Panc1 (cell line): Measurements from ENCODE around the gene P2RY14. TPM values are rescaled to one million over a fixed set of nuclear protein-coding genes. Genes with fewer than 3 reads are reported as not detected.

ENCODE experiments used
- ATAC-seq: fragments of 200-7000 bp; cut with Tn5 transposase; 2 replicates; pipeline ENCODE4 v1.9.1; 2020; ENCODE audit warnings: mild to moderate bottlenecking, moderate library complexity
- BruUV-seq: library from RNA; stranded (reverse); fragments of 400-500 nt; replicated peaks from 2 replicates; lab custom pipeline; 2021; lab: Mats Ljungman, UMichigan
- CTCF ChIA-PET: fragments of 300-600 bp; sonication (Branson Sonifier 250); formaldehyde crosslinking; loops from one replicate; lab custom pipeline; 2022; ENCODE audit warnings: antibody characterized with exemption; lab: Charles Lee
- POLR2A ChIA-PET: fragments of 300-600 bp; sonication (Branson Sonifier 250); formaldehyde crosslinking; loops from one replicate; lab custom pipeline; 2022; ENCODE audit warnings: antibody characterized with exemption; lab: Charles Lee
- DNase-seq: peaks from one replicate; pipeline ENCODE4 v3.0.0-alpha.2; 2010; ENCODE audit warnings: low read depth, low spot score
- H3K27ac ChIP-seq: 2 replicates; pipeline ENCODE4 v1.5.1; 2011; ENCODE audit warnings: mild to moderate bottlenecking, low read length, inconsistent platforms
- H3K27me3 ChIP-seq: fragments of 200-500 bp; sonication (Bioruptor generic); 2 replicates; pipeline ENCODE4 v1.6.0; 2014; ENCODE audit warnings: low read length, inconsistent platforms; ENCODE audit not compliant: control insufficient read depth, insufficient read depth
- H3K36me3 ChIP-seq: fragments of 200-500 bp; sonication (Bioruptor generic); 2 replicates; pipeline ENCODE4 v1.5.1; 2014; ENCODE audit warnings: inconsistent platforms, mild to moderate bottlenecking, low read length, moderate library complexity; ENCODE audit not compliant: control insufficient read depth, insufficient read depth
- H3K4me1 ChIP-seq: 2 replicates; pipeline ENCODE4 v1.5.1; 2011; ENCODE audit warnings: inconsistent platforms, mild to moderate bottlenecking, low read length, moderate library complexity; ENCODE audit not compliant: control insufficient read depth, insufficient read depth
- H3K4me3 ChIP-seq, 2 experiments: 2 replicates each; pipeline ENCODE4 v1.5.1; 2011 to 2012; ENCODE audit warnings: low read depth in 2 of 2, low read length in 2 of 2, mild to moderate bottlenecking in 2 of 2, inconsistent platforms in 1 of 2, moderate library complexity in 1 of 2
- H3K9me3 ChIP-seq: fragments of 200-500 bp; sonication (Bioruptor generic); 2 replicates; pipeline ENCODE4 v1.5.1; 2014; ENCODE audit warnings: low read depth, mild to moderate bottlenecking, inconsistent platforms, low read length, moderate library complexity; ENCODE audit not compliant: control insufficient read depth, insufficient read depth
- POLR2AphosphoS5 ChIP-seq: IDR thresholded peaks from 2 replicates; pipeline ENCODE4 v1.6.1; 2012; ENCODE audit warnings: mild to moderate bottlenecking, low read depth, low read length, moderate library complexity
- SIN3A ChIP-seq: IDR thresholded peaks from 2 replicates; pipeline ENCODE4 v1.6.1; 2012; ENCODE audit warnings: low read depth, mild to moderate bottlenecking, low read length, moderate library complexity, borderline replicate concordance; ENCODE audit not compliant: insufficient read depth
- TCF7L2 ChIP-seq: IDR thresholded peaks from 2 replicates; pipeline ENCODE4 v1.6.1; 2011; ENCODE audit warnings: mild to moderate bottlenecking, low read depth, low read length, inconsistent platforms
- in situ Hi-C: cut with HindIII; loops from 2 replicates; pipeline ENCODE4 v1.10.0; 2016; ENCODE audit warnings: low sequenced_read_pairs, low pct_unique_long_range_greater_than_20kb
- intact Hi-C: fragments of 100-400 bp; cut with micrococcal nuclease; formaldehyde crosslinking; loops from one replicate; pipeline ENCODE4 v1.10.0; 2022; ENCODE audit not compliant: unreplicated experiment
- total RNA-seq: library from RNA; stranded (reverse); gene quantifications from one replicate; pipeline ENCODE4 v1.2.1, GENCODE V29; 2021; ENCODE audit not compliant: unreplicated experiment
- TF ChIP-seq, protein P1 (sequence below): fragments of 450-650 bp; IDR thresholded peaks from 2 replicates; pipeline ENCODE4 v1.5.1; 2017; ENCODE audit warnings: mild to moderate bottlenecking
- TF ChIP-seq, protein P2 (sequence below), 2 experiments: IDR thresholded peaks; 2 replicates each; pipeline ENCODE4 v1.6.1; 2011 to 2012; ENCODE audit warnings: low read depth in 2 of 2, control low read depth in 1 of 2, low read length in 1 of 2, mild to moderate bottlenecking in 1 of 2, moderate library complexity in 1 of 2; ENCODE audit not compliant: insufficient read depth in 1 of 2

Gene P2RY14
- total RNA-seq, 1 experiment from 2014 or later = not detected

DNA sequence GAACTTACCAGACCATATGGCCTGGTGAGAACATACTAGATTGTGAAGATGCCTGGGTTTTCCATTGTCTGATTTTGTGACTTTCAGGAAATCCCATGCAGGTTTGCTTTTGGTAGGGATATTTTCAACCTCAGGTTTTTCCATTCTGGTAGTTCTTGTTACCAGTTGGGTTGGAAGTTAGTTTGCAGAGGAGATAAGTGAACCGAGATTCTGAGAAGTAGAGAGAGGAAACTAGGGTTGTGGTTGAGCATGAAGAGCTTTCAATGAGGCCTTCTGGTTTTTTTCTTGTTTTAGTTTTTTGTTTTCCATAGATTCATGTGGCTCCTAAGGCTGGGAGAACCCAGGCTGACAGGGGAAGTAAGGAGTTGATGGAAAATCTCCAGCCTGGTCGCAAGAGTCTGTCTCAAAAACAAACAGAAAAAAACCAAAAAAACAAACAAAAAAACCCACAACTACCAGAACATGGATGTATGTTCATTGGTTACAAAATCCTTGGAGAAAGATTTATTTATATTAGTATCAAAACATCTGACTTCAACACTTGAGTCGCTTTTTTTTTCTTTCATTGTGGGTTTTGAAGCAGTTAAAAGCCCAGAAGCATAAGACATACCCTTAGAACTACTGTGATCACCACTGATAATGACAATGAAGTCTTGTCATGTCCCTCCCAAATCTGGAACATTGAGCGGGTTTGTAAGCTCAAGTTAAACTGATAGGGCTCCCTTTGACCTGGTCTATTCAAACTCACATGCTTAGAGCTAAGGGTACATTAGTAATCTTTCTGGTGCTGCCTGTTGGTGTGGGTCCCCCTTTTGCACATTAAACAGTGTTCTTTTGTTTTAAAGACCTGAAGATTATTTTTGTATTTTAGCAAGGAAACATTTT lies 78.5 kb downstream of the P2RY14 start:
- TF ChIP-seq, protein P1, sequence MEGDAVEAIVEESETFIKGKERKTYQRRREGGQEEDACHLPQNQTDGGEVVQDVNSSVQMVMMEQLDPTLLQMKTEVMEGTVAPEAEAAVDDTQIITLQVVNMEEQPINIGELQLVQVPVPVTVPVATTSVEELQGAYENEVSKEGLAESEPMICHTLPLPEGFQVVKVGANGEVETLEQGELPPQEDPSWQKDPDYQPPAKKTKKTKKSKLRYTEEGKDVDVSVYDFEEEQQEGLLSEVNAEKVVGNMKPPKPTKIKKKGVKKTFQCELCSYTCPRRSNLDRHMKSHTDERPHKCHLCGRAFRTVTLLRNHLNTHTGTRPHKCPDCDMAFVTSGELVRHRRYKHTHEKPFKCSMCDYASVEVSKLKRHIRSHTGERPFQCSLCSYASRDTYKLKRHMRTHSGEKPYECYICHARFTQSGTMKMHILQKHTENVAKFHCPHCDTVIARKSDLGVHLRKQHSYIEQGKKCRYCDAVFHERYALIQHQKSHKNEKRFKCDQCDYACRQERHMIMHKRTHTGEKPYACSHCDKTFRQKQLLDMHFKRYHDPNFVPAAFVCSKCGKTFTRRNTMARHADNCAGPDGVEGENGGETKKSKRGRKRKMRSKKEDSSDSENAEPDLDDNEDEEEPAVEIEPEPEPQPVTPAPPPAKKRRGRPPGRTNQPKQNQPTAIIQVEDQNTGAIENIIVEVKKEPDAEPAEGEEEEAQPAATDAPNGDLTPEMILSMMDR = no peak
- TF ChIP-seq SIN3A (no peak), TCF7L2 (no peak), POLR2AphosphoS5 (no peak)
- TF ChIP-seq, protein P2, sequence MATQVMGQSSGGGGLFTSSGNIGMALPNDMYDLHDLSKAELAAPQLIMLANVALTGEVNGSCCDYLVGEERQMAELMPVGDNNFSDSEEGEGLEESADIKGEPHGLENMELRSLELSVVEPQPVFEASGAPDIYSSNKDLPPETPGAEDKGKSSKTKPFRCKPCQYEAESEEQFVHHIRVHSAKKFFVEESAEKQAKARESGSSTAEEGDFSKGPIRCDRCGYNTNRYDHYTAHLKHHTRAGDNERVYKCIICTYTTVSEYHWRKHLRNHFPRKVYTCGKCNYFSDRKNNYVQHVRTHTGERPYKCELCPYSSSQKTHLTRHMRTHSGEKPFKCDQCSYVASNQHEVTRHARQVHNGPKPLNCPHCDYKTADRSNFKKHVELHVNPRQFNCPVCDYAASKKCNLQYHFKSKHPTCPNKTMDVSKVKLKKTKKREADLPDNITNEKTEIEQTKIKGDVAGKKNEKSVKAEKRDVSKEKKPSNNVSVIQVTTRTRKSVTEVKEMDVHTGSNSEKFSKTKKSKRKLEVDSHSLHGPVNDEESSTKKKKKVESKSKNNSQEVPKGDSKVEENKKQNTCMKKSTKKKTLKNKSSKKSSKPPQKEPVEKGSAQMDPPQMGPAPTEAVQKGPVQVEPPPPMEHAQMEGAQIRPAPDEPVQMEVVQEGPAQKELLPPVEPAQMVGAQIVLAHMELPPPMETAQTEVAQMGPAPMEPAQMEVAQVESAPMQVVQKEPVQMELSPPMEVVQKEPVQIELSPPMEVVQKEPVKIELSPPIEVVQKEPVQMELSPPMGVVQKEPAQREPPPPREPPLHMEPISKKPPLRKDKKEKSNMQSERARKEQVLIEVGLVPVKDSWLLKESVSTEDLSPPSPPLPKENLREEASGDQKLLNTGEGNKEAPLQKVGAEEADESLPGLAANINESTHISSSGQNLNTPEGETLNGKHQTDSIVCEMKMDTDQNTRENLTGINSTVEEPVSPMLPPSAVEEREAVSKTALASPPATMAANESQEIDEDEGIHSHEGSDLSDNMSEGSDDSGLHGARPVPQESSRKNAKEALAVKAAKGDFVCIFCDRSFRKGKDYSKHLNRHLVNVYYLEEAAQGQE (IDR thresholded peaks at IDR 0.05; ENCODE audit: insufficient read depth in 1 of 2, low read depth in 2 of 2, low read length in 1 of 2) = no peak
- Histone ChIP-seq H3K27ac (no peak overlapping the region), H3K4me3 (no peak overlapping the region), H3K36me3 (no peaks in the 10 kb centered on the region), H3K4me1 (no peaks in the 10 kb centered on the region), H3K9me3 (no peaks in the 10 kb centered on the region), H3K27me3 (no peaks in the 10 kb centered on the region)
- no peak for ATAC-seq
- DNase-seq = no peak
- no TSS peak for BruUV-seq
- ChIA-PET CTCF (no interaction called here), POLR2A (no interaction called here)
- in situ Hi-C loops (no loop called here), intact Hi-C loops (no loop called here)

DNA sequence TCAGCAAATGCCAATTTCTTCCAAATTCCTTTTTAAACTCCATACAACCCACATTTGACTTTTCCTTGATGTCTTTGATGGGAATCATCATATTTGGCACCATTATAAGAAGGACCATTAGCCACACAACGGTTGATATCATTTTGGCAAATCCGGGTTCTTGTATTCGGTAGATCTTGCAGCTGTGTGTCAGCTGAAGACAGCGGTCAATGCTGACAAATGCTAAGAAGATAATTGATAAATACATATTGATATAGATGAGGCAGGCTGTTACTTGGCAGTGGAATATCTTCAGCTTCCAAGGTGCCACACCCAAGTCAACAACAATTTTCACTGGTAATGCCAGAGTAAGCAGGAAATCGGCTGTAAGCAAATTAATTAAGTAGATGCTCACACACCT lies 79.5 kb downstream of the P2RY14 start:
- no peak for DNase-seq
- H3K27me3 ChIP-seq = no peaks in the 10 kb centered on the region
- no peaks in the 10 kb centered on the region for H3K4me1 ChIP-seq
- in situ Hi-C loops (no loop called here), intact Hi-C loops (no loop called here)
- TF ChIP-seq POLR2AphosphoS5 (no peak), TCF7L2 (no peak), SIN3A (no peak)
- TF ChIP-seq, protein P2 (IDR thresholded peaks at IDR 0.05; ENCODE audit: insufficient read depth in 1 of 2, low read depth in 2 of 2, low read length in 1 of 2) = no peak
- TF ChIP-seq, protein P1 = no peak
- H3K36me3 ChIP-seq = no peaks in the 10 kb centered on the region
- ChIA-PET POLR2A (no interaction called here), CTCF (no interaction called here)
- H3K9me3 ChIP-seq = no peaks in the 10 kb centered on the region
- no peak overlapping the region for H3K4me3 ChIP-seq
- H3K27ac ChIP-seq = no peak overlapping the region
- ATAC-seq = no peak
- no TSS peak for BruUV-seq
